ENCODE results near the gene KNG1.

DNA sequence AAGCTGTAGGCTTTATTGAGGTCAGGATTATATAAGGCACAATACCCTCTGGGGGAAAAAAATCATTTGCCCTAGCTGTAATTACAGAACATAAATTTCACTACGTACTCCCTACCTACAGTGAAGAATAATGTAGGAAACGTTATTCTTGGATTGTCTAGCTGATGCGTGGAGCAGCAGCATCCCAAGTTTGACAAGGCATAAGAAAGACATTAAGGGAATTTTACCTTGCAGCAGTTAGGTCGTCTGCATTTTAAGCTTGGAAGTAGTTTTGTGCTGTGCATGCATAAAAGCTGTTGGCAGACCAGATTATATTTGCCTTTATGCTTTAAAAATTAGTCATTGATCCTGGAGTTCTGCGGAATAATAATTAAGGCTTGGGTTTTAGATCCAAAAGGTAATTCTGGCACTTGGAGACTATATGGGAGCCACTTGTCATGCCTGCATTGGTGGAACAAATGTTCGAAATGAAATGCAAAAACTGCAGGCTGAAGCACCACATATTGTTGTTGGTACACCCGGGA lies 68.4 kb downstream of the KNG1 start:
- no peak for TF ChIP-seq POLR2AphosphoS5 (IDR thresholded peaks at IDR 0.05; ENCODE audit: low read depth, low read length)
- no peak for TF ChIP-seq POLR2A (IDR thresholded peaks at IDR 0.05; ENCODE audit: low read depth, low read length)
